ENCODE results near the gene HDAC11.
"Not testable (repeated sequence)": the region's sequence is repeated elsewhere in the genome, so short reads cannot be mapped to it uniquely, and the experiment has no call there.

Gene HDAC11

DNA sequence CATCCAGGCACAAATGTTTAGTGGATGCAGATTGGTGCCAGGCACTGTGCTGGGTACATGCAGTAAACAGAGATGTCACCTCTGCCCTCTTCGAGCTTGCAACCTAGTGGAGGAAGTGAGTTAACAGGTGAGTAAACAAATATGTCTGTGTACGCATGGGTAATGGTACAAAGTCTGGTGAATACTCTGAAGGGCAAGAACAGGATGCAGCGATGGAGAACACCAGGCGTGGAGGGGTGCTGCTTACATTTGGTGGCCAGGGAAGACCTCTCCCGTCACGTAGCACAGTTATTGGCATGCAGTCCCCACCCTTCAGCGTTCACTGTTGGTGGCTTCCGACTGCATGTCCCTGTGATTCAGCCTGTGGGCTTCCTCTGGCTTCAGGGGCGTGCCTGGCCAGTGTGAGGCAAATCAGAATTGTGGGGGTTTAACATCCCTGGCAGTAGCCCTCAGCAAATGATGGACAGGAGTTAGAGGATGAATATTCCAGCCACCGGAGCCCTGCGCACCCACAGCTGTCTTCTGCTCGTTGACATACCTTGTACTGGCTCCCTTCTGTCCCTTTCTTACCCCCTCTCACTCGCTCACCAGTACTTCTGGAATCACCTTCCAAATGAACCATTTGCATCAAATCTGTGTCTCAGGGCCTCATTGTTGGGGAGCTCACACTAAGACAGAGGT, 9.1 kb upstream of the HDAC11 start:
- DNase-seq (ENCODE audit: low read depth in 2 of 2), result no peak

- no peak for DNase-seq (ENCODE audit: low read depth in 2 of 2)
Observed at GRCh38 chr3:13472286-13472685, 7.8 kb upstream of the HDAC11 start.

- no peak for DNase-seq (ENCODE audit: low read depth in 2 of 2)
Observed at GRCh38 chr3:13473020-13473419, 7.1 kb upstream of the HDAC11 start.

- no peak for DNase-seq (ENCODE audit: low read depth in 2 of 2)
Observed at GRCh38 chr3:13474021-13474420, 6.1 kb upstream of the HDAC11 start.

DNA sequence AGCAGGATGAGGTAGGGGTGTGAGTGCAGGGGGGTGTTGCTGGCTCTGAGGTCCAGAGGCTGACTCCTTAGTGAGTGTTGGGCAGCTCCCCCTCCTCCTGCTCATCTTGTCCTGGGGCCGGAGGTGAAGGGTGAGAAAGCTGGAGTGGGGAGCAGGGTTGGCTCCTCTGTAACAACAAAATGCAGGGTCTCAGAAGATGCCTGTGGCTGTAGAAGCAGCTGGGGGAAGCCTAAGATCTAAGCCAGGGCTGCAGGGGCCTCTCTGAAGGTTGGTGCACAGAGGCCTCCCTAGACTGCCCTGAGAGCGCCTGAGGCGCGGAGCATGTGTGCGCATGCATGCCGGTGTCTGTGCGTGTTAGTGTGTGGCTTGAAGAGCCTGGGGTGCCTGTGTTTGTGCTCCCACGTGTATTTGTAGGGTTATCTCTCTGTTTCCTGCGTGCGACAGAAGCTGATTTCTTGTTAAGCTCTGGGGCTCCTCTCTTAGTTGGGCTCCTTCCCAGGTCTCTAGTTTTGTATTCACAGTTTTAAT, 5.3 kb upstream of the HDAC11 start:
- DNase-seq (ENCODE audit: low read depth in 2 of 2), result no peak

GRCh38 chr3:13475871-13476590, 4.1 kb upstream of the HDAC11 start:
- no peak for DNase-seq (ENCODE audit: low read depth in 2 of 2)

DNA sequence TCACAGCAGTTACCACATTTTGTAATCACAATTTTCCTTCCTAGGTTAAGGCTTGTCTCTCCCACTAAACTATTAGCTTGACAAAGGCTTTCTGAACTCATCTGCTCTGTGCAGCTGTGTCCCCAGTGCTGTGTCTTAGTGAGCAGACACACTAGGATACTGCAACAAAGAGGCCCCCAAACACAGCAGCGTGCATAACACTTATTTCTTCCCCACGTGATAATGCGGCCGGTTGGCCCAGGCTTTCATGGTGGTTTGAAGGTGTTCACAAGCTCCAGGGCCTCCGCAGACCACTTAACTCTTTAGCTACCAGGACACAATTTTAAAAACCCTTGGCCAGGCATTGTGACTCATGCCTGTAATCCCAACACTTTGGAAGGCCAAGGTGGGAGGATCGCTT, 2.2 kb upstream of the HDAC11 start:
- DNase-seq (ENCODE audit: low read depth in 2 of 2), result no peak

GRCh38 chr3:13479332-13479581, 849 bp upstream of the HDAC11 start:
- DNase-seq (ENCODE audit: low read depth in 2 of 2), result peak; percentile 20 to 29

DNA sequence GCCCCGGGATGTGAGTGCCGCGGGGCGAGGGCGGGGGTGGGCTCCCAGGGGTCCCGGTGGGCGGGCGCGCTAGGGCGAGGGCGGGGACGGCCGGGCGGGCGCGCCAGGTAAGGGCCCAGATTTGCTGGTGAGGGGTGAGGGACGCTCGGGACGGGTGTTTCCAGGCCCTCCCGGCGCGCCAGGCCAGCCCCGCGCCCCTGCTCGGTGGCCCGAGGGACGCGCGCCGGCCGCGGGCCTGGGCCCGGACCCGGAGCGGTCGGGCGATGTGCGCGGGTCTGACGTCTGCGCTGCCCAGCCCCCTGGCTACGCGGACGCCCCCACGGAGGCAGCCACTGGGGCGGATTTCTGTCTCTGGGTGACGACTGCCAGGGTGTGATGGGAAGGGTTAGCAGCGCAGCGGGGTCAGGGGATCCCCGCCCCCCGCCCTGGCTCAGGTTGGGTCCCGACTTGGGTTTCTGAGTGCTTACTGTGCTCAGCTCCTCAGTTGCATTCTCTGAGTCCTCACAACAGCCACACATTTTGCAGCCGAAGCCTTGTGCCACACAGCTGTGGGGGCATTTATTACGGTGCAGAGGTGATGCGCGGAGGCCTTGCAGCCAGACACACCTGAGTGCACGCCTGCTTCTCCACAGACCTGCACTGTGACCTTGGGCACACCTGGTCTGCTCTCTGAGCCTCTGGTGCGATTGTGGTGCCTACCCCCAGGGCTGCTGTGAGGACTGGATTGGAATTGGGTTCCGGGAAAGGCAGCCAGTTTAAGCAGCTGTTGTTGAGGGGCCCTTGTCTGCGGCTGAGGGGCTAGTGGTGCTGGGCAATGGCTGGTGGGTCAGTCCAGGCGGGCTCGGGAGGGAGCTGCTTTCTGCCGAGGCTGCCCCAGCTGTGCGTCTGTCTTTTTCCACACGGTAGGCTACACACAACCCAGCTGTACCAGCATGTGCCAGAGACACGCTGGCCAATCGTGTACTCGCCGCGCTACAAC, 523 bp downstream of the HDAC11 start:
- DNase-seq (ENCODE audit: low read depth in 2 of 2), result no peak

DNA sequence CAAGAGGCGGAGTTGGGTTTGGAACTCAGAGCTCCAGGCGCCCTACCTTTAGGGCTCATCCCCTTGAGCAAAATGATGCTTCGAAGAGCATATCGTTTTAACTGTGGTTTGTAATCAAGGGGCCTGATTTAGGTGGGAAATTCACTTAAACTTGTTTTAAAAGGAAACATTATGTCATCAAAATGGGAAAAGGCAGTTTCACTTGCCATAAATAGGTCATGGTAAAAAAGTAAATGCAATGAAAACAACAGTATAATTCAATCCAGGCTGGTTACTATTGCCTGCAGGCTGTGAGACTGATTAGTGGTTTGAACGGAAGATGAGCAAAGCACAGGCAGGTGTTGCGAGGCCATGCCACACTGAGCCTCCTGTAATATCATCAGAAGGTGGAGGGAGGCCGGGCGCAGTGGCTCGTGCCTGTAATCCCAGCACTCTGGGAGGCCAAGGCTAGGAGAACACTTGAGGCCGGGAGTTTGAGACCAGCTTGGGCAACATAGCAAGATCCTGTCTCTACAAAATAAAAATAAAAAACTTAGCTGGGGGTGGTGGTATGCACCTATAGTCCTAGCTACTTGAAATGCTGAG, 2.1 kb downstream of the HDAC11 start:
- no peak for DNase-seq (ENCODE audit: low read depth in 2 of 2)

- DNase-seq (ENCODE audit: low read depth in 2 of 2), result no peak
Observed at GRCh38 chr3:13483286-13483685, 3.2 kb downstream of the HDAC11 start.

GRCh38 chr3:13483988-13484695, 4.0 kb downstream of the HDAC11 start:
- no peak for DNase-seq (ENCODE audit: low read depth in 2 of 2)

- no peak for DNase-seq (ENCODE audit: low read depth in 2 of 2)
Observed at GRCh38 chr3:13484851-13485590, 4.9 kb downstream of the HDAC11 start.

DNA sequence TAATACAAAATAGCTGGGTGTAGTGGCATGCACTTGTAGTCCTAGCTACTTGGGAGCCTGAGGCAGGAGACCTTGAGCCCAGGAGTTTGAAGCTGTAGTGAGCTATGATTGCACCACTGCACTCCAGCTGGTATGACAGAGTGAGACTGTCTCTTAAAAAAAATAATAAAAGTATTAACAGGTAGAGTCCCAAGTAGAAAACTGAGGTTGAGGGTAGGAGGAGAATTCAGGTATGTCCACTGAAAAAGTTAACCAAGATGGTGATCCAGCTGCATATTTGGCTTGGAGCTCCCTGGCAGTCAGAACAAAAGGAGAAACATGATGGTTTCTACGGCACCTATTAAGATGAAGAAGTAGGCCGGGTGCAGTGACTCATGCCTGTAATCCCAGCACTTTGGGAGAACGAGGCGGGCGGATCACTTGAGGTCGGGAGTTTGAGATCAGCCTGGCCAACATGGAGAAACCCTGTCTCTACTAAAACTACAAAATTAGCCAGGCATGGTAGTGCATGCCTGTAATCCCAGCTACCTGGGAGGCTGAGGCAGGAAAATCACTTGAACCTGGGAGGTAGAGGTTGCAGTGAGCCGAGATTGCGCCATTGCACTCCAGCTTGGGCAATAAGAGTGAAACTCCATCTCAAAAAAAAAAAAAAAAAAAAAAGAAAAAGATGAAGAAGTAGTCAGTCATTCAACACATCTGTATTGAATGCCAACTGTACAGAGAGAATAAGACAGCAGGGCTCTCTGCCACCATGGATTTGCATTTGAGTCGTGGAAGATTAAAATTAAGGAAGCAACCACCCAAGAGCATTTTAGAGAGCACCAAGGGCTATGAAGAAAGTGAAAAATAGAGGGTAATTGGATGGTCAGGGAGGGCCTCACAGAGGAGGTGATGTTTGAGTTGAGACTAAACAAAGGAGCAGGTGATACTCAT, 5.8 kb downstream of the HDAC11 start:
- not testable (repeated sequence) for DNase-seq (ENCODE audit: low read depth in 2 of 2)

GRCh38 chr3:13487403-13487802, 7.3 kb downstream of the HDAC11 start:
- DNase-seq (ENCODE audit: low read depth in 2 of 2), result no peak

- no peak for DNase-seq (ENCODE audit: low read depth in 2 of 2)
Observed at GRCh38 chr3:13491206-13491974, 11.3 kb downstream of the HDAC11 start.

DNA sequence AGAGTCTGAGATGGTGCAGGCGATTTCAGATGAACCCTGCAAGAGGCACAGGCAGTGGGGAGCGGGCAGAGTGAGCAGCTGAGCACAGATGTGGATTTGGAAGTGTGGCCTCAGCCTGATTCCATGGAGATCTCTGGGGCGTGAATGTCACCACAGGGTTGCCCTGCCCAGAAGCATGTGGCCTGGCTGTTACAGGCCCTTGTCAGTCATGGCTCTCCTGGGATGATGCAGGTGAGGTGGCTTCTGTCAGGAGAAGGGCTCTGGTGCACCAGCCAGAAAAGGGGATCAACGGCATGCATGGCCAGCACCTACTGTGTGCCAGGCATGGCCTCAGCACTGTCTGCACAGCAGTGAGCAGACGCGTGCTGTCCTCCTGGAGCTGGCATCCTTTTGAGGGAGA, 11.9 kb downstream of the HDAC11 start:
- no peak for DNase-seq (ENCODE audit: low read depth in 2 of 2)

GRCh38 chr3:13492976-13493866, 13.1 kb downstream of the HDAC11 start:
- no peak for DNase-seq (ENCODE audit: low read depth in 2 of 2)

Data from stimulated activated CD8-positive, alpha-beta memory T cell treated with anti-CD3 and anti-CD28 coated beads, Interleukin-2, amount 100 ng/mL, for 48 hours (primary cell).